Natural killer cell (primary cell): ENCODE measurements around the gene SASH3. TPM values are rescaled to one million over a fixed set of nuclear protein-coding genes. Genes with fewer than 3 reads are reported as not detected.

ENCODE experiments used
- ATAC-seq, 3 donors: fragments of 150-1000 bp in 2 of 3; fragments of 200-7000 bp in 1 of 3; cut with Tn5 transposase; 1 replicate in 1 of 3; 2 replicates in 2 of 3; pipeline ENCODE4 v1.10.0; 2021; ENCODE audit warnings: mild to moderate bottlenecking in 2 of 3, moderate library complexity in 2 of 3
- DNase-seq, 2 donors: peaks; one replicate each; pipeline versions ENCODE4 v3.0.0 to v3.0.0-alpha.2; 2013 to 2021; ENCODE audit warnings: mixed read lengths in 1 of 2
- H3K27ac ChIP-seq: one replicate; pipeline ENCODE4 v1.5.1; 2013; ENCODE audit warnings: mild to moderate bottlenecking, low read length
- H3K27me3 ChIP-seq: one replicate; pipeline ENCODE4 v1.6.1; 2013; ENCODE audit warnings: low read length; ENCODE audit not compliant: control insufficient read depth, insufficient read depth
- H3K36me3 ChIP-seq: one replicate; pipeline ENCODE4 v1.6.1; 2013; ENCODE audit warnings: low read length; ENCODE audit not compliant: control insufficient read depth, insufficient read depth
- H3K4me1 ChIP-seq: one replicate; pipeline ENCODE4 v1.6.1; 2013; ENCODE audit warnings: low read length; ENCODE audit not compliant: control insufficient read depth, insufficient read depth
- H3K4me3 ChIP-seq: one replicate; pipeline ENCODE4 v1.5.1; 2013; ENCODE audit warnings: low read length
- H3K9me3 ChIP-seq: one replicate; pipeline ENCODE4 v1.6.1; 2013; ENCODE audit warnings: low read length; ENCODE audit not compliant: control insufficient read depth, insufficient read depth
- H3K27ac Mint-ChIP-seq, 2 donors: one replicate each; pipeline ENCODE4 v1.8.0; 2022; ENCODE audit warnings: mild to moderate bottlenecking in 2 of 2, mixed read lengths in 2 of 2, moderate library complexity in 1 of 2
- H3K27me3 Mint-ChIP-seq, 2 donors: one replicate each; pipeline ENCODE4 v1.8.0; 2022; ENCODE audit warnings: low read depth in 2 of 2, mixed read lengths in 2 of 2
- H3K36me3 Mint-ChIP-seq: one replicate; pipeline ENCODE4 v1.8.0; 2022; ENCODE audit warnings: mixed read lengths
- H3K4me1 Mint-ChIP-seq, 2 donors: one replicate each; pipeline ENCODE4 v1.8.0; 2022; ENCODE audit warnings: mixed read lengths in 2 of 2
- H3K4me3 Mint-ChIP-seq: one replicate; pipeline ENCODE4 v1.8.0; 2022; ENCODE audit warnings: mild to moderate bottlenecking, moderate library complexity, mixed read lengths
- H3K9me3 Mint-ChIP-seq, 2 donors: one replicate each; pipeline ENCODE4 v1.8.0; 2022; ENCODE audit warnings: mixed read lengths in 2 of 2
- WGBS: methylation state at CpG from one replicate; pipeline ENCODE4 v1.1.7; 2013; ENCODE audit warnings: missing lambda C conversion rate; ENCODE audit not compliant: insufficient coverage; 5-methylcytosine and 5-hydroxymethylcytosine counted together
- intact Hi-C: fragments of 100-400 bp; cut with micrococcal nuclease; formaldehyde crosslinking; loops from one replicate; pipeline ENCODE4 v1.14.2; 2022
- total RNA-seq, 4 donors: library from RNA; stranded (reverse); fragments of 120-200 nt in 1 of 4; gene quantifications; one replicate each; pipeline versions ENCODE4 v1.2.3 to v1.2.4, GENCODE V29; 2013 to 2022
- TF ChIP-seq, protein P1 (sequence below): fragments of 200-600 bp; IDR thresholded peaks from one replicate; pipeline ENCODE4 v1.8.0; 2022; ENCODE audit warnings: antibody characterized with exemption

Gene SASH3
- total RNA-seq, 3 donors from 2014 or later (not counting 1 experiment from before 2014, with no cell fraction given): 356 to 403 (median 392) TPM

DNA sequence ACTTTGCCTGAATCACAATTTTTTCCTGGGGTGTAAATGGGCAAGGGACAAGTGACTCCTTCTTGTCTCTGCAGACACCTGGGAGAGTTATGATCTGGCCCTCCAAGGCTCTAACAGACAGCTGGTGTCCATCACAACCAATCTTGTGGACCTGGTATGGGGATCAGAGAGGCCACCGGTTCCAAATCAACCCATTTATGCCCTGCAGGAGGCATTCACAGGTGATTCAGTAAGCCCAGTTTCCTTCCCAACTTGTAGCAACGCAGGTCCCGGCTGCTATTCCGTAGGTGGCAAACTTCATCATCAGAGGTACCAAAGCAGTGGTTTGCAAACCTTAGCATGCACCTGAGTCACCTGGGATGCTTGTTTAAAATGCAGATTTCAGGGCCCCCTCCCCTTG, 32.2 kb upstream of the SASH3 start:
- Mint-ChIP-seq H3K4me1 (peaks cover 30 to 48% of the 10 kb centered on the region in 2 donors), H3K27ac (no peak overlapping the region), H3K27me3 (no peaks in the 10 kb centered on the region), H3K4me3 (no peak overlapping the region), H3K9me3 (no peaks in the 10 kb centered on the region), H3K36me3 (no peaks in the 10 kb centered on the region)
- no peaks in the 10 kb centered on the region for H3K9me3 ChIP-seq
- intact Hi-C loops: no loop called here
- H3K36me3 ChIP-seq: no peaks in the 10 kb centered on the region
- H3K27me3 ChIP-seq: no peaks in the 10 kb centered on the region
- no peak overlapping the region for H3K27ac ChIP-seq
- no peak overlapping the region for H3K4me3 ChIP-seq
- H3K4me1 ChIP-seq: peaks cover 41% of the 10 kb centered on the region
- TF ChIP-seq, protein P1, sequence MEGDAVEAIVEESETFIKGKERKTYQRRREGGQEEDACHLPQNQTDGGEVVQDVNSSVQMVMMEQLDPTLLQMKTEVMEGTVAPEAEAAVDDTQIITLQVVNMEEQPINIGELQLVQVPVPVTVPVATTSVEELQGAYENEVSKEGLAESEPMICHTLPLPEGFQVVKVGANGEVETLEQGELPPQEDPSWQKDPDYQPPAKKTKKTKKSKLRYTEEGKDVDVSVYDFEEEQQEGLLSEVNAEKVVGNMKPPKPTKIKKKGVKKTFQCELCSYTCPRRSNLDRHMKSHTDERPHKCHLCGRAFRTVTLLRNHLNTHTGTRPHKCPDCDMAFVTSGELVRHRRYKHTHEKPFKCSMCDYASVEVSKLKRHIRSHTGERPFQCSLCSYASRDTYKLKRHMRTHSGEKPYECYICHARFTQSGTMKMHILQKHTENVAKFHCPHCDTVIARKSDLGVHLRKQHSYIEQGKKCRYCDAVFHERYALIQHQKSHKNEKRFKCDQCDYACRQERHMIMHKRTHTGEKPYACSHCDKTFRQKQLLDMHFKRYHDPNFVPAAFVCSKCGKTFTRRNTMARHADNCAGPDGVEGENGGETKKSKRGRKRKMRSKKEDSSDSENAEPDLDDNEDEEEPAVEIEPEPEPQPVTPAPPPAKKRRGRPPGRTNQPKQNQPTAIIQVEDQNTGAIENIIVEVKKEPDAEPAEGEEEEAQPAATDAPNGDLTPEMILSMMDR: no peak
- ATAC-seq: no peak
- WGBS: 98% methylated on average over 4 of the region's 4 CpGs
- DNase-seq: no peak

DNA sequence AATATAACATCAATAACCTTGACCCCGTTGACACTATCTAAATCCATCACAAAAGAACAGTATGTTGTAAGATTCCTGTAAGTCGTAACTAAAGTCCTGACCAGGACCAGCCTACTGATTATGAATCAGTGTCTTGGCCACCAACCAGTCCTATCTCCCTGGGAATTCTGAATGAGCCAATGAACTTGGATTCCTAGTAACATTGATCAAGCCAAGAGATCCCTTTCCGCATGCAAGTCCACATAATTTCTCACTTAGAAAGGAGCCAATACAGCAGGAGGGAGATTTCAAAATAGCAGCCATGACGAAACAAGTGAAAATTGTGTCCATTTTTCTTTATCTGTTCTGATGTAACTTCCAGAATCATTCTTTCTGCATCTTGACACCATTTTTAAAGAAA, 31.4 kb upstream of the SASH3 start:
- WGBS: 90% methylated on average over 3 of the region's 4 CpGs
- H3K36me3 ChIP-seq: no peaks in the 10 kb centered on the region
- H3K9me3 Mint-ChIP-seq: no peaks in the 10 kb centered on the region
- no peak for ATAC-seq
- H3K27me3 Mint-ChIP-seq: no peaks in the 10 kb centered on the region
- no peak overlapping the region for H3K4me3 ChIP-seq
- peaks cover 29 to 42% of the 10 kb centered on the region in 2 donors for H3K4me1 Mint-ChIP-seq
- no peaks in the 10 kb centered on the region for H3K36me3 Mint-ChIP-seq
- H3K9me3 ChIP-seq: no peaks in the 10 kb centered on the region
- intact Hi-C loops: no loop called here
- no peak for DNase-seq
- TF ChIP-seq, protein P1: no peak
- no peak overlapping the region for H3K27ac ChIP-seq
- H3K27me3 ChIP-seq: no peaks in the 10 kb centered on the region
- no peak overlapping the region for H3K4me3 Mint-ChIP-seq
- peaks cover 33% of the 10 kb centered on the region for H3K4me1 ChIP-seq
- H3K27ac Mint-ChIP-seq: no peak overlapping the region

DNA sequence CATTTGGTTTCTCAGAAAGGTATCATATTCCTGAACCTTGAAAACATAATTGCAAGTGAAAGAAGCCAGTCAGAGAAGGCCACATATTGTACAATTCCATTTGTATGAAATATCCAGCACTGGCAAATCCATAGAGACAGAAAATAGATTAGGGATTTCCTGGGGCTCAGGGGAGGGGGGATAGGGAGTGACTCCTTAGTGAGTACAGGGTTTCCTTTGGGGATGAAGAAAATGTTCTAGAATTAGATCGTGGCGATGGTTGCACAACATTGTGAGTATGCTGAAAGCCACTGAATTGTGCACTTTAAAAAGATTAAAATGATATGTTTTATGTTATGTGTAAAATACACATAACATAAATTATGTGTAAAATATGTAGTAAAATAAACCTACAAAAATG, 30.7 kb upstream of the SASH3 start:
- no peak overlapping the region for H3K4me3 ChIP-seq
- Mint-ChIP-seq H3K27ac (no peak overlapping the region), H3K9me3 (no peaks in the 10 kb centered on the region), H3K4me1 (peaks cover 29 to 42% of the 10 kb centered on the region in 2 donors), H3K4me3 (no peak overlapping the region), H3K27me3 (no peaks in the 10 kb centered on the region), H3K36me3 (no peaks in the 10 kb centered on the region)
- H3K27ac ChIP-seq: no peak overlapping the region
- H3K36me3 ChIP-seq: no peaks in the 10 kb centered on the region
- TF ChIP-seq, protein P1: no peak
- intact Hi-C loops: no loop called here
- WGBS: 75% methylated on average over 2 of the region's 2 CpGs
- no peak for DNase-seq
- no peak for ATAC-seq
- H3K27me3 ChIP-seq: no peaks in the 10 kb centered on the region
- peaks cover 29% of the 10 kb centered on the region for H3K4me1 ChIP-seq
- H3K9me3 ChIP-seq: no peaks in the 10 kb centered on the region

DNA sequence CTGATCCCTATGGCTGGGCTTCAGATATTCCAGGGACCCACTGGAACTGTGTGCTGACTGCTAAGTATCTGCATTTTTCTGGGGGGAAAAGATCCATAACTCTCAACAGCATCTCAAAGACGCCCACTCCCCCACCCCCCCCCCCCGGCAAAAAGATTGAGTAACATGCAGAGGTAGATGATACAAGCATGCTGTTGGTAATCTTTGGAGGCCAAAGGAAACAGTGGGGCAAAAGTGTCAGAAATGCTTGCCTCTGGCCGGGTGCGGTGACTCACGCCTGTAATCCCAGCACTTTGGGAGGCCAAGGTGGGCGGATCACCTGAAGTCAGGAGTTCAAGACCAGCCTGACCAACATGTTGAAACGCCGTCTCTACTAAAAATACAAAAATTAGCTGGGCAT, 28.8 kb upstream of the SASH3 start:
- peak overlapping the region in 1 of 2 donors; percentile 48 for H3K27ac Mint-ChIP-seq
- H3K9me3 Mint-ChIP-seq: no peaks in the 10 kb centered on the region
- TF ChIP-seq, protein P1: no peak
- Histone ChIP-seq H3K4me3 (no peak overlapping the region), H3K4me1 (peaks cover 34% of the 10 kb centered on the region), H3K36me3 (no peaks in the 10 kb centered on the region), H3K9me3 (no peaks in the 10 kb centered on the region), H3K27me3 (no peaks in the 10 kb centered on the region), H3K27ac (no peak overlapping the region)
- H3K4me3 Mint-ChIP-seq: no peak overlapping the region
- H3K27me3 Mint-ChIP-seq: no peaks in the 10 kb centered on the region
- H3K36me3 Mint-ChIP-seq: no peaks in the 10 kb centered on the region
- intact Hi-C loops: no loop called here
- 69% methylated on average over 6 of the region's 8 CpGs for WGBS
- no peak for DNase-seq
- ATAC-seq: peak in 1 of 3 donors; percentile 19
- H3K4me1 Mint-ChIP-seq: peaks cover 42% of the 10 kb centered on the region in 2 donors
